GM12878 (cell line): ENCODE measurements around the gene CYP4F11. TPM values are rescaled to one million over a fixed set of nuclear protein-coding genes. Genes with fewer than 3 reads are reported as not detected.

Source experiments
- ATAC-seq: fragments of 200-7000 bp; cut with Tn5 transposase; 3 replicates; pipeline ENCODE4 v1.9.1; 2020; ENCODE audit warnings: mild to moderate bottlenecking, moderate library complexity
- BruUV-seq: library from RNA; stranded (reverse); fragments of 400-500 nt; replicated peaks from 2 replicates; lab custom pipeline; 2021; lab: Mats Ljungman, UMichigan
- CTCF ChIA-PET: fragments of 300-600 bp; sonication (Branson Sonifier 250); formaldehyde crosslinking; extraction: SDS; loops from one replicate; lab custom pipeline; 2021; ENCODE audit warnings: inconsistent platforms; lab: Yijun Ruan, JAX
- POLR2A ChIA-PET: fragments of 350-600 bp; formaldehyde crosslinking; extraction: SDS; loops from one replicate; lab custom pipeline; 2021; ENCODE audit warnings: inconsistent platforms; lab: Charles Lee
- RAD21 ChIA-PET: fragments of 300-600 bp; sonication (Branson Sonifier 250); formaldehyde crosslinking; loops from one replicate; lab custom pipeline; 2023; ENCODE audit warnings: antibody characterized with exemption; ENCODE audit not compliant: unreplicated experiment; lab: Charles Lee
- SMC1A ChIA-PET: fragments of 300-600 bp; sonication (Branson Sonifier 250); formaldehyde crosslinking; loops from one replicate; lab custom pipeline; 2023; ENCODE audit not compliant: unreplicated experiment, uncharacterized antibody; lab: Charles Lee
- DNase-seq: peaks from one replicate; pipeline ENCODE4 v3.0.0-alpha.2; 2011; ENCODE audit warnings: low read depth, low spot score
- FAIRE-seq: peaks from 3 replicates; lab custom pipeline; 2011; peaks lifted over from hg19 to GRCh38; lab: Jason Lieb, UNC
- H2AFZ ChIP-seq: 2 replicates; pipeline ENCODE4 v1.6.0; 2011; ENCODE audit warnings: low read depth, low read length, control low read depth; ENCODE audit not compliant: control insufficient read depth
- H3K27ac ChIP-seq: 2 replicates; pipeline ENCODE4 v1.5.1; 2011; ENCODE audit warnings: control low read depth; ENCODE audit not compliant: control insufficient read depth, insufficient read depth
- H3K27me3 ChIP-seq, 2 experiments: replicated peaks in 1 of 2; 2 replicates each; pipeline versions ENCODE4 v1.6.0 to v1.6.1; 2011; ENCODE audit warnings: low read length in 1 of 2; ENCODE audit not compliant: control insufficient read depth in 2 of 2, insufficient read depth in 2 of 2
- H3K36me3 ChIP-seq, 2 experiments: 2 replicates each; pipeline ENCODE4 v1.5.1; 2011; ENCODE audit warnings: low read length in 1 of 2; ENCODE audit not compliant: control insufficient read depth in 2 of 2, insufficient read depth in 2 of 2
- H3K4me1 ChIP-seq: 2 replicates; pipeline ENCODE4 v1.6.1; 2011; ENCODE audit warnings: mild to moderate bottlenecking, low read length, moderate library complexity, mixed read lengths; ENCODE audit not compliant: control insufficient read depth, insufficient read depth
- H3K4me2 ChIP-seq: 2 replicates; pipeline ENCODE4 v1.6.0; 2011; ENCODE audit warnings: control low read depth; ENCODE audit not compliant: control insufficient read depth, insufficient read depth
- H3K4me3 ChIP-seq: fragments of 200-600 bp; sonication (generic); 2 replicates; pipeline ENCODE4 v1.5.1; 2016
- H3K79me2 ChIP-seq: 2 replicates; pipeline ENCODE4 v1.6.0; 2011; ENCODE audit warnings: low read length; ENCODE audit not compliant: control insufficient read depth, insufficient read depth
- H3K9ac ChIP-seq: 2 replicates; pipeline ENCODE4 v1.8.0; 2011; ENCODE audit warnings: low read length, control low read depth, mixed read lengths; ENCODE audit not compliant: control insufficient read depth, insufficient read depth
- H3K9me3 ChIP-seq: replicated peaks from 3 replicates; pipeline ENCODE4 v1.5.1; 2011; ENCODE audit warnings: mild to moderate bottlenecking, low read length; ENCODE audit not compliant: control insufficient read depth, insufficient read depth
- H4K20me1 ChIP-seq: 2 replicates; pipeline ENCODE4 v1.6.0; 2011; ENCODE audit not compliant: control insufficient read depth, insufficient read depth
- CUX1 ChIP-seq: IDR thresholded peaks from 2 replicates; pipeline ENCODE4 v1.6.1; 2012; ENCODE audit warnings: improper control_type of control experiment, low read depth, low read length; ENCODE audit not compliant: insufficient replicate concordance
- RCOR1 ChIP-seq: conservative IDR thresholded peaks from 2 replicates; pipeline ENCODE4 v1.6.1; 2012; ENCODE audit warnings: low read depth, low read length, improper control_type of control experiment
- TCF3 ChIP-seq: IDR thresholded peaks from 2 replicates; pipeline ENCODE4 v1.6.1; 2012; ENCODE audit warnings: low read depth, mild to moderate bottlenecking, low read length, borderline replicate concordance; ENCODE audit not compliant: insufficient read depth
- USF1 ChIP-seq: IDR thresholded peaks from 2 replicates; pipeline ENCODE4 v1.6.1; 2011; ENCODE audit warnings: borderline replicate concordance, low read depth, mild to moderate bottlenecking, moderate library complexity, mixed read lengths, low read length; ENCODE audit not compliant: insufficient read depth; ENCODE audit errors: extremely low read length
- WGBS: methylation state at CpG from one replicate; pipeline ENCODE4 v1.1.6; 2016; ENCODE audit warnings: low lambda C conversion rate; ENCODE audit not compliant: insufficient replicate concordance, insufficient coverage; ENCODE audit errors: missing lambda C conversion rate; 5-methylcytosine and 5-hydroxymethylcytosine counted together
- in situ Hi-C: fragments of 300-500 bp; cut with MboI; formaldehyde crosslinking; loops from 9 replicates; pipeline ENCODE4 v1.14.3; 2018; ENCODE audit warnings: mixed read lengths
- intact Hi-C: fragments of 100-400 bp; cut with micrococcal nuclease; formaldehyde crosslinking; loops from one replicate; pipeline ENCODE4 v1.14.2; 2022; ENCODE audit not compliant: unreplicated experiment
- polyA plus RNA-seq, 11 experiments: library from polyadenylated mRNA; depleted of rRNA in 4 of 11; unstranded in 6 of 11; stranded (reverse) in 5 of 11; fragments of >200 nt; fragmentation: Nextera tagmentation in 4 of 11; fragmentation: Illumina TruSeq in 1 of 11; extraction: Ambion mirVana in 4 of 11; extraction: Trizol in 1 of 11; gene quantifications; 1 replicate in 1 of 11; 2 replicates in 10 of 11; pipeline versions ENCODE4 v1.2.1 to v1.2.3, GENCODE V29; 2011 to 2016; ENCODE audit warnings: inconsistent platforms in 2 of 11, missing spikeins in 2 of 11, low read depth in 1 of 11
- total RNA-seq, 4 experiments: library from RNA; depleted of rRNA in 3 of 4; stranded (reverse); fragments of >200 nt in 3 of 4; fragmentation: Illumina TruSeq in 1 of 4; extraction: Trizol in 1 of 4; gene quantifications; 2 replicates each; pipeline versions ENCODE4 v1.2.1 to v1.2.3, GENCODE V29; 2013 to 2021

Gene CYP4F11
- total and polyA plus RNA-seq, 10 of the 15 experiments (the other 5 are each of a cell fraction or from before 2014, with no cell fraction given): not detected

- no peaks in the 10 kb centered on the region for H3K79me2 ChIP-seq
- H3K4me3 ChIP-seq: no peak overlapping the region
- ChIA-PET RAD21 (no interaction called here), POLR2A (no interaction called here), SMC1A (no interaction called here), CTCF (no interaction called here)
- peaks cover 0 to 3% of the 10 kb centered on the region in 2 experiments; a peak in 1 of 4 replicates for H3K27me3 ChIP-seq
- no peak overlapping the region for H3K4me2 ChIP-seq
- ATAC-seq: no peak
- TF ChIP-seq RCOR1: no peak
- TF ChIP-seq CUX1: no peak
- no peak for TF ChIP-seq TCF3
- TF ChIP-seq USF1: no peak
- FAIRE-seq: no peak
- no TSS peak for BruUV-seq
- in situ Hi-C loops (no loop called here), intact Hi-C loops (no loop called here)
- H3K9ac ChIP-seq: no peak overlapping the region
- no peaks in the 10 kb centered on the region for H3K4me1 ChIP-seq
- H3K27ac ChIP-seq: no peak overlapping the region
- DNase-seq: no peak
- H3K36me3 ChIP-seq: no peaks in the 10 kb centered on the region
- H4K20me1 ChIP-seq: no peaks in the 10 kb centered on the region
- WGBS: 54% methylated on average over 11 of the region's 11 CpGs
- no peaks in the 10 kb centered on the region for H3K9me3 ChIP-seq
- H2AFZ ChIP-seq: no peak overlapping the region
Observed at GRCh38 chr19:15902254-15902653, 32.1 kb downstream of the CYP4F11 start.
